ENCODE measurements around the gene GLIPR1L2.
"Not testable (repeated sequence)": the region's sequence is repeated elsewhere in the genome, so short reads cannot be mapped to it uniquely, and the experiment has no call there.

The GLIPR1L2 gene

DNA sequence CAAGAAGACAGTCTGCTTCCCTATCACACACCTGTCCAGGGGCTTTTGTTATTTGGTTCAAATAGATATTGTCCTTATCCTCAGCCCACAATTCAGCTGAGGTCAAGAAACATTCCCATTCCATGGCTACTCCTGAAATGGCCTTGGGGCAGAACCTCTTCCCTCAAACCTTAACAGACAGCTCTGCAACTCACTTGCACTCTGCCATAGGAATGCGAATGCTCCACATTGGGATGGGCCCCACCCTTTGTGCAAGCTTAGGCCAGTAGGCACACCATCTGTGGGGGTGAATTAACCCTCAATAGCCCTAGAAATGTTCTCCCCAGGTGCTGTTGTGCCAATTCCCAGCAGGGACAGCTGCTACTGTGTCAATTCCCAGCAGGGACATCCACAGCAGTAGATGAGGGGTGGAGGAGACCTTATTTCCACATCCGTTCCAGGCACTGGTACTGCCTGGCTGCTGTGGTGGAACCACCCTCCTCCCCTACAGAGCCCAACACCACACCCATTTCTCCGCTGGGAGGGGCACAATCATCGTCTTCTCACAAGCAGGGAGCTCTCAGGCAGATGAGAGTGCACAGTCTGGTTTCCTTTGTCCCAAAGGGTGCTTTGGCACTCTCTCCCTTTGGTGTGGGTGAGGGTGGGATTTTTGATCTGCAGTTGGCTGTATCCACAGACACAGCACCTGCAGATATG, 47.3 kb downstream of the GLIPR1L2 start:
- no peak for DNase-seq

DNA sequence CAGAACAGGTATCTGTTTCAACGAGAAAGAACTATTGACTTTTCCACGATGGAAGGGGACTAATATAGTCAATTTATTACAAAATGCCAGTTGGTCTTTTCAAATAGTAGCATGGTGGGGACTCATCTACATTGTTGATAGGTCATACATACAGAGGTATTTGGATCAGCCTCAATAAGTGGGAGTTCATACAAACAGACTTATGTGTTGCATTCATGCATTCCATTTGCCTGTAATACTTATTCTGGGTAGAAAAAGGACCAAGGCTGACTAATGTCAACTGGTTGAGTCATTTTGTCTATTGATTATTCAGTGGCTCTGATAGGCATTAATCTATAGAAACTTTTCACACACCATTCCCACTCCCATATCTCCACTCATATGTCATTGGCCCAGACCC, 48.2 kb downstream of the GLIPR1L2 start:
- no peak for DNase-seq

DNA sequence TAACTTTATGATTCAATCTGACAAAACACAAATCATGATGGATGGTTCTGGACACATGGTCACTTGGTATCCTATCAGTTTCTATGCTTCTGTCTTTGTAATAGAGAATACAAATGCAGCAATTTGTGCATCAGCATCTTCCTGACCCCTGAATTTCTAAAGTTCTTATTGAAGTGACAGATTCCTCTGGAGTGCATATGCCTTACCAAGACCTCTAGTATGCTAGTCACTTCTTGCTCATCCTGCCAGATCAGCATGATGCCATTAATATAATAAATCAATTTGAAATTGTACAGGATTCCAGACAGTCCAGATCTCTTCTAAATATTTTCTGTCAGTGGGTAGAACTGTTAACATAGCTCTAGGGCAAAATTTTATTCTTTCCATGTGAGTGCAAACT, 49.0 kb downstream of the GLIPR1L2 start:
- no peak for DNase-seq

DNA sequence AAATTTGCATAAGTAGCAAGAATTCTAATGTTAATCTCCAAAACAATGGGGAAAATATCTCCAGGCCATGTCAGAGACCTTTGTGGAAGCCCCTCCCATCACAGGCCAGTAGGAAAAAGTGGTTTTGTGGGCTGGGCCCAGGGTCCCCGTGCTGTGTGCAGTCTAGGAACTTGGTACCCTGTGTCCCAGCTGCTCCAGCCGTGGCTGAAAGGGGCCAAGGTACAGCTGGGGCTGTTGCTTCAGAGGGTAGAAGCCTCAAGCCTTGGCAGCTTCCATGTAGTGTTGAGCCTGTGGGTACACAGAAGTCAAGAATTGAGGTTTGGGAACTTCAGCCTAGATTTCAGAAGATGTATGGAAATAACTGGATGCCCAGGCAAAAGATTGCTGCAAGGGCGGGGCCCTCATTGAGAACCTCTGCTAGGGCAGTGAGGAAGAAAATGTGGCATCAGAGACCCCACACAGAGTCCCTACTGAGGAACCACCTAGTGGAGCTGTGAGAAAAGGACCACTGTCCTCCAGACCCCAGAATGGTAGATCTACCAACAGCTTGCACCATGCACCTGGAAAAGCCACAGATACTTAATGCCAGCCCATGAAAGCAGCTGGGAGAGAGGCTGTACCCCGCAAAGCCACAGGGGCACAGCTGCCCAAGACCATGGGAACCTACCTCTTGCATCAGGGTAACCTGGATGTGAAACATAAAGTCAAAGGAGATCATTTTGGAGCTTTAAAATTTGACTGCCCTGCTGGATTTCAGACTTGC, 51.0 kb downstream of the GLIPR1L2 start:
- DNase-seq = not testable (repeated sequence)

DNA sequence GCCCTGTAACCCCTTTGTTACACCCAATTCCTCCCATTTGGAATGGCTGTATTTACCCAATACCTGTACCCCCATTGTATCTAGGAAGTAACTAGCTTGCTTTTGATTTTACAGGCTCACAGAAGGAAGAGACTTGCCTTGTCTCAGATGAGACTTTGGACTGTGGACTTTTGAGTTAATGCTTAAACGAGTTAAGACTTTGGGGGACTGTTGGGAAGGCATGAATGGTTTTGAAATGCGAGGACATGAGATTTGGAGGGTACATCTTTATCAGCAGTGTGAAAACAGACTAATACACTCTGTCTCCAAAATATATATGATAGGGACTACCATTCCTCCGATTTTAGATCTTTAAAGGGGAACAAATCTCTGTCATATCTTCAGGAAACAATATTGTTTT, 51.6 kb downstream of the GLIPR1L2 start:
- DNase-seq = not testable (repeated sequence)

DNA sequence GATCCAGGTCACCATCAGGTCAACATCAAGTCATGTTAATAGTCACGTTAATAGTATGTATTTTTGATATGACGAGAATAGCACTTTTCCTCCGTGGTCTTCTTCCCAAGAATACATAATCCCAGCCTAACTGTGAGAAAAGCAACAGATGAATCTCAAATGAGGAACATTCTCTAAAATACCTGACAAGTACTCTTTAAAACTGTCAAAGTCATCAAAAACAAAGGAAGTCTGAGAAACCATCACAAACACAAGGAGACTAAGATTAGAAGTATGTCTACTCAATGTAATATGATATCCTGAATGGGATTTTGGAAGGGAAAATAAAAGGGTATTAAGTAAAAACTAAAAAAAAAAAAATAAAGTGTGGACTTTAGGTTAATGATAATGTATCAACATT, 52.8 kb downstream of the GLIPR1L2 start:
- DNase-seq = no peak

DNA sequence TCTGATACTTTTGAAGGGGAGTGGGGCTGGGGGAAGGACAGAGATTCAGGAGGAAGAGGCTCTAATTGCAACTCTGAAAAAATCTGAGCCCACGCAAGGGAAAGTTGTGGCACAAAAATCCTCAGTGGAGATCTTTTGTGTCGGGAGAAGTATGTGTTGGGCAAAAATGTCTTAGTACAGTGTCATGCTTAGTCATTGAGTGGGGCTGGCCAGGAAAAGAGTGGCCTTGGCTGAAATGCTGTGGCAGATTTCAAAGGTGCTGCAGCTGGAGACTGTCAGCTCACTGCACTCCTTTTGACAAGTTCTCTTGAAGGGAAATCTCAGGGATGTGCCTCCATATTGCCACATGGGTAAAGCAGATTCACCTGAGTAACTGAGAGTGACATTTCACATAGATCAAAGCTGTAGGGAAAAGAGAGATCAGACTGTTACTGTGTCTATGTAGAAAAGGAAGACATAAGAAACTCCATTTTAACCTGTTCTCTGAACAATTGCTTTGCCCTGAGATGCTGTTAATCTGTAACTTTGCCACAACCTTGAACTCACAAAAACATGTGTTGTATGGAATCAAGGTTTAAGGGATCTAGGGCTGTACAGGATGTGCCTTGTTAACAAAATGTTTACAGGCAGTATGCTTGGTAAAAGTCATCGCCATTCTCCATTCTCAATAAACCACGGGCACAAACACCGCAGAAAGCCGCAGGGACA, 53.7 kb downstream of the GLIPR1L2 start:
- DNase-seq = no peak

DNA sequence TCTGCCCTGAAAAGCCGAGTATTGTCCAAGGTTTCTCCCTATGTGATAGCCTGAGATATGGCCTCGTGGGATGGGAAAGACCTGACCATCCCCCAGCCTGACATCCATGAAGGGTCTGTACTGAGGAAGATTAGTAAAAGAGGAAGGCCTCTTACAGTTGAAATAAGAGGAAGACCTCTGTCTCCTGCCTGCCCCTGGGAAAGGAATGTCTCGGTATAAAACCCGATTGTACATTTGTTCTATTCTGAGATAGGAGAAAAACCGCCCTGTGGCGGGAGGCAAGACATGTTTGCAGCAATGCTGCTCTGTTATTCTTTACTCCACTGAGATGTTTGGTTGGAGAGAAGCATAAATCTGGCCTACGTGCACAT, 54.2 kb downstream of the GLIPR1L2 start:
- not testable (repeated sequence) for DNase-seq

DNA sequence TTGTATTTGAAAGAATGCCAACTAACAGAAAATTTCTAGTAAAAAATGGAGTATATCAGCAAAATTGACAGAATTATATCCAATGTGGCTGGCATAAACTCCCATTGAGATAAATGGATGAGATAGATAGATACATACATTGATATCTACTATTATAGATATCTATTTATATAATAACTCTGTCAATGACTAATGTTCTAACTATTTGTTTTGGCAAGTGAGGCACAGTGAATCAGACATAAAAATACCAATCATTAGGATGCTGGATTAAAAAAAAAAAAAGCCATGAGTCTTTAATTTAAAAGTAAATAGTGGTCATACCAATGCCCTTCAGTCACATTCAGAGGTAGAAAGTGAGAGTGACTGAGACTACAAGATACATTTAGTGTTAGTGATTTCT, 56.0 kb downstream of the GLIPR1L2 start:
- DNase-seq = no peak

DNA sequence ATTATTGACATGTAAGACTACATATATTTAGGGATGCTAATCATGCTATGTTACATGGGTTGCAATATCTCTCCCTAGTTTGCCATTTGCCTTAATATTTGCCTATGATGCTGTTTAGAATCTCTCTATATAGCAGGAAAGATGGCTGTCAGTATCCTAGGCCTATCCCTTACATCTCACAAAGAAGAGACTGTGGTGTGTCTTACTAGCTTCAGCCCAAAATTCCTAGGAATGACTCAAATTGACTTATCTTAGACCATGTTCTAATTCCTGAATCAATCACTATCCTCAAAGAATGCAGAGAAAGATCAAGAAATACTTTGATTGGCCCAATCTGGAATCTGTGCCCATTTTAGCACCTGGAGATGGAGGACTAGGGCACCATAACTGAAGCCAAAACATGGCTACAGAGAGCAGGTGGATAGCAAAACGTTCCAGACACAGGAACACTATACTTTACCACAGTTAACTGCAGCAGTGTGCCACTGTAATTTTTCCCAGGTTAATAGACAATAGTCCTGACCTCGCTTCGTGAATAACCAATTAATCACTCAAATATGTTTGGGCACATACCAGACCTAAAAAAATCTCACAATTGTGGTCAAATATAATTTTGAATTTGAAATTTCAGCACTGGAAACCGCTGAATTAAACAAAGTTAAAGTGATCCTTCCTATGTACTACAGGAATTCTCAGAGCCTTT, 57.0 kb downstream of the GLIPR1L2 start:
- no peak for DNase-seq

DNA sequence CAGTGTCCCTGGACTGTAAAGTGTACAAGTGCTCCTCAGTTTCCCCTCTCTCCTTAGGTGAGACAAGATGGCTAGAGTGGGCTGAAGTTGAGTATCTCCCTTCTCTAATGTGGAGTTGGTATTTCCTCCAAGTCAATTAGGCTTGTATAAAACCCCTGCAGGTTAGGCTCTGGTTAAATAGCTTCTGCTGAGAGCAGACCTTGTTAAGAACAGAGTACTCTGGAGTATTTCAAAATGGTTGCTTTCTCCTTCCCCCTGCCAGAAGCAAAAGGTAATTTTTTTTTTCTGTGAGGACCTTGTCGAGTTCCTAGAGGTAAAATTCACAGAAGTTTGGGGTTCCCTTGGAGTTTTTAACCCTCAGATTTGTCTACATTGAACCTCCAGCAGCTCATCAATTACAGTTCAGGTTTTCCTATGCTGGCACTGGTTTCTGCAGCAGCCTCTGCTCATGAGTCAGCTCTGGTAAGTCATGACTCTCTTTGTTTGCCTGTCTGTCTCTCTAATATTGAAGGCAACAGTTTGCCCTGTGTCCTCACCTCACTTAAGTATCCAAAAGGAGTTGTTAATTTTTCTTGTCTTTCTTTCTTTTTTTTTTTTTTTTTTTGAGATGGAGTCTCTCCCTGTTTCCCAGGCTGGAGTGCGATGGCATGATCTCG, 61.9 kb downstream of the GLIPR1L2 start:
- DNase-seq = no peak

DNA sequence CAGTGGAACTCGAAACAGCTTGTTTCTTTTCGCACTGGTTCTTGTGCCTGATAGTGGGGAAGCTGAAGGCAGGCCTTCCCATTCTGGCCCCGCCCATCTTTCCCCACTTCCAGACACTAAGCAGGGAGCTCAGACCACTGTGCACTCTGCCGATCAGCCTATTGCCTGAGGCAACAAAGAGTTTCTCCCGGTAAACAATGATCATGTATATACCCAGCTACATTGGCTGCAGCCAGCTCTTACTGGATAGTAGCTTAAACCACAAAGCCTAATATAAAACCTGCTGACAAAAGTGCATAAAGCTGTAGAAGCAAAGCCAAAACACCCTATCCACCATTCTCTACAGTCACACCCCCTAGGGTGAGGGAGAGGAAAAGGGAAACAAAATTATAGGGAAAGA, 65.0 kb downstream of the GLIPR1L2 start:
- no peak for DNase-seq

DNA sequence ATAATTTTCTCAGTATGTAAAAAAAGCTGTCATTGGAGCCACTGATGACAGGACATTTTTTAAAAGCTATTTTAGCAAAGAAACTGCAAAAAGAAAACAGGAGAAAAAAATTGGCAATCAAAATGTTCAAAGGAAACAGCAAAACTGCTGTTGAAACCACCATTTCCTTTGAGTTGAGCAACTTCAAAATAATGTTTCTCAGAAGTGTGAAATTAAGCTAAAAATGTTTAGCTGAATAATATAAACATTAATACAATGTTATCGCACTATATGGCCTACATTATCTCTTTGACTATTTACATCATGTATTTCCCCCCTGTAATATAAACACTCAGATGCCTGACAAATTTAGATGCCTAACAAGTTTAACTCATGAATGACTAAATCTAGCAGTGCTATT, 66.3 kb downstream of the GLIPR1L2 start:
- DNase-seq = no peak

DNA sequence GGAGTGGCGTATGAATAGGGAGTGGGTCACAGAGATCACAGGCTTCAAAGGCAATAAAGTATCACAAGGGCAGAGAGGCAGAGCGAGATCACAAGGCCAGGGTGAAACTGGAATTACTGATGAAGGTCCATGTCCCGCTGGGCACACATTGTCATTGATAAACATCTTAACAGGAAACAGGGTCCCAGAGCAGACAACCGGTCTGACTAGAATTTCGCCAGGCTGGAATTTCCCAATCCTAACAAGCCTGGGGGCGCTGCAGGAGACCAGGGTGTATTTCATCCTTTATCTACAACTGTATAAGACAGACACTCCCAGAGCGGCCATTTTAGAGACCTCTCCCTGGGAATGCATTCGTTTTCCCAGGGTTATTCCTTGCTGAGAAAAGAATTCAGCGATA, 67.0 kb downstream of the GLIPR1L2 start:
- not testable (repeated sequence) for DNase-seq

DNA sequence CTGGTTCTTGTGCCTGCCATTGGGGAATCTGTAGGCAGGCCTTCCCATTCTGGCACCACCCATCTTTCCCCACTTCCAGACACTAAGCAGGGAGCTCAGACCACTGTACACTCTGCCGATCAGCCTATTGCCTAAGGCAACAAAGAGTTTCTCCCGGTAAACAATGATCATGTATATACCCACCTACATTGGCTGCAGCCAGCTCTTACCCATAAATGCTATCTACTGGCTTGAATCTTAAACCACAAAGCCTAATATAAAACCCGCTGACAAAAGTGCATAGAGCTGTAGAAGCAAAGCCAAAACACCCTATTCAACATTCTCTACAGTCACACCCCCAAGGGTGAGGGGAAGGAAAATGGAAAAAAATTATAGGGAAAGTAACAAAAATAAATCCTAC, 68.9 kb downstream of the GLIPR1L2 start:
- DNase-seq = no peak

DNA sequence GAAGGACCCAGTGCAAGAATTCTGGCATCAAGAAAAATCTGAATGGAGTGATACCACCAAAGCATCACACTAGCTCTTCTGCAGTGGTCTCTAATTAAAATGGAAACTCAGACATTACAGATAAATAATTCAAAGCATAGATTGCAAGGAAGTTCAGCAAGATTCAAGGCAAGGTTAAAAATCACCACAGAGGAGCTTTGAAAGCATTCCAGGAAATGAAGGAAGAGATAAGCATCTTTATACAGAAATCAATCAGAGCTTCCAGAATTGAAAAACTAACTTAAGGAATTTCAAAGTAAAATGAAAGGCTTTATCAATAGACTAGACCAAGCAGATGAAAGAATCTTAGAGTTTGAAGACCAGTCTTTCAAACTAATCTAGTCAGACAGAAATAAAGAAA, 69.3 kb downstream of the GLIPR1L2 start:
- DNase-seq = no peak

DNA sequence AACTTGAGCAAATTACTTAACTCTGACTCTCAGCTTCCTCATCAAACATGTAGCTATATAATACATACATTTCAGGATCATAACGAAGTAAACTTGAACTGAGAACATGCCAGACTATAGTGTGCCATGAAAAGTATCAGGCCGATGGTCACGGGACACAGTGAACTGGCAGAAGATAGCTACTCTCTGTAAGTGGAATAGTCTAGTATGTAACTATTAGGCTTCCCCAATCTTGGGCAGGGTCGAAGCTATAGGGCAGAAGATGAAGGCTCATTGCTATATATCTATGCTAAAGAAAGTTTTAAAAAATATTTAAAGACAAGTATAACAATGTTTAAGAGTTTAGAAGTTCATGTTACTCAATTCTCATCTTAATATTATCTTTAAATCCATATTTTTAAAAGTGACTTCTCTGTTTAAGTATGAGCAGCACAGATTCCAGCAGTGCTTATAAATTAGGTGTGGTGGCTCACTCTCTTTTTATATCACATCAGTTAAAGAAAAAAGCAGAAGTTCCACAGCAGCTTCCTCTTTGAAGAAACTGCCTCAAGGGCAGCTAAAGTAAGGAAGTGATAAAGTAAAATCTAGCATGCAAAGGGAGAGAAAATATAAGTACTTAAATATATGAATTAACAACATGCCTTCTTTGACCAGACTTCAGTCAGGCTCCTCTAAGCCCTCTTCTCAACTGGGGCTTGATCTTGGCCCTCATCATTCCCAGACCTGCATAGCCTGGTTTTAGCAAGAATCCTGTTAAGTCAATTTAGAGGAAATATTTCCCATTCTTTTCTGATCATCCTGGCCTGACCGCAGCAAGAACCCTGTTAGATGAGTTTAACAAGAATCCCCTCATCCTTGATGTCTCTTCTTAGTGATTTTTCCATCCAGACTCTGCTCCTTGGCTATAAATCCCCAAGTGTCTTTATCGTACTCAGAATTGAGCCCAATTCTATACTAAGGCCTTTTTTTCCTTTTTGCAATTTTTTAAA, 81.3 kb downstream of the GLIPR1L2 start:
- DNase-seq = no peak

DNA sequence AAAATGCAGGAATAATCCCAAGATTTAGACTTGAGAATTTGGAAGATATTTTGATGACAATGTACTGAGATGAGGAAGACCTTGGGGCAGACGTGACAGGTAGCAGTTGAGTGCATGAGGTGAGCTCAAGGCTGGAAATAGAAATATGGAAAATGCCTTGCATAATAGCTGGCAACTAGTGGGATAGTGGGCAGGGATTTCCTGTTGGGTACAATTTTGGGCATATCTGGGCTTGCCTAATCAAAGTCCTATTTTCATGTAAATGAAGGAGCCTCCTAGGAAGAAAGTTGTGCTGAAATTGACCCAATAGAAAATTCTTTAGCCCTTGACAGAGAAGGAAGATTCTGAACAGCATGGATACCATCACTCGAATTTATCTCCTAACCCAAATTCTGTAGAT, 83.2 kb downstream of the GLIPR1L2 start:
- DNase-seq = no peak

DNA sequence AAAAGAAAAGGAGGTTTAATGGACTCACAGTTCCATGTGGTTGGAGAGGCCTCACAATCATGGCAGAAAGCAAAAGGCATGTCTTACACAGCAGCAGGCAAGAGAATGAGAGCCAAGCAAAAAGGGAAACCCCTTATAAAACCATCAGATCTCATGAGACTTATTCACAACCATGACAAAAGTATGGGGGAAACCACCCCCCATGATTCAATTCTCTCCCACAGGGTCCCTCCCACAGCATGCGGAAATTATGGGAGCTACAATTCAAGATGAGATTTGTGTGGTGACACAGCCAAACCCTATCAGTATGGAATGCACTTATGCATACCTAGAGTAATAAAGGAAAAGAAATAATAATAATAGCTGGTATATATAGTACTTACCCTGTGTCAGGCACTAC, 85.2 kb downstream of the GLIPR1L2 start:
- no peak for DNase-seq

DNA sequence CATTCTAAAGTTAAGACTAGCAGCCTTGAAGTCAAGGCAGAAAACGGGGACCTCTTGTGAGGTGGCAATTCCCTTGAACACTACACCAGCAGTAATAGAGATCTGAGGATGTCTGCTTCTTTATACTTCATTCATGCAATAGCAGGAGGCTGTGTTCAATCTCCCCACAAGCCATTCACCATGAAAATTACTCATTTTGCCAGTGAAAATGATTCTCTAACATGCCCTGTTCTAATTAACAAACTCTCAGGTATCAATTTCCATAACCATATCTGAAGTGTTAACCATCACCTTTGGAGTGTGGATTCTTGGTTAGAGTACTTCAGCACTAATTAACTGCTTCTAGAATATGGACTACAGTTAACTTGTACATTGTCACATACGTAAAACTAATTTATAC, 86.2 kb downstream of the GLIPR1L2 start:
- DNase-seq = no peak

DNA sequence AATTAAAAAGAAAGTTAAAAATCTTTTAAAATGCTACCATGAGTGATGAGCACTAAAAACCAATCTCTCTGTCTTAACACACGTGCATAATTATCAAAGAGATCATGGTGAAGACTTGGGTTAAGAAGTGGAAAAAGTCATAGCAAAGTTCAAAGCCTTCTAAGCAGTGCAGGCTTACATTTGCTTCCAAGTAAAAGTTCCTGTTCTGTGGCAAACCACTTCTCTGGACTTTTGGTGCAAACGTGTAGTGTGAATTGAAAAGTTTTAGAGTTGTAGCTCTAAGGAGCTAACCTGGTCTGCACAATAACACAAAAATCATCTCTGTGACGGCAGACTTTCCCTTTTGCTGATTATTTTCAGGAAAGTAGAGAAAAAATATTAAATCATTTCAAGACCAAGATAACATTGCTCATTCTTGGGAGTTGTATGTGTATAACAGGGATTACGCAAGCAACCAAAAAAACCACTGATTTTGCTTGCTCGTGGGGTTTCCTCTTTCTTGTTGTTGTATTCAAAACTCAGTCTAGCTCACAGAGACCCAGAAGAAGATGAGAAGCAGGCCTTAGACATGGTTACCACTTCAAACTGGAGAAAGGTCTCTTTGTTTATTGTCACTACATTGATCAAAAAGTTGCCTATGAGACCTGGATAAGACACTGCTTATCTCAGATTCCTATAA, 87.4 kb downstream of the GLIPR1L2 start:
- no peak for DNase-seq

Measured in activated CD8-positive, alpha-beta memory T cell treated with anti-CD3 and anti-CD28 coated beads, Interleukin-2, amount 50 U/mL, for 4 hours (primary cell).